NCI-H1694 (cell line): Measurements from ENCODE around the gene UBL4B.

ENCODE experiments used
- DNase-seq: peaks from one replicate; lab custom pipeline; 2025; lab: John Stamatoyannopoulos, UW

The UBL4B gene

DNA sequence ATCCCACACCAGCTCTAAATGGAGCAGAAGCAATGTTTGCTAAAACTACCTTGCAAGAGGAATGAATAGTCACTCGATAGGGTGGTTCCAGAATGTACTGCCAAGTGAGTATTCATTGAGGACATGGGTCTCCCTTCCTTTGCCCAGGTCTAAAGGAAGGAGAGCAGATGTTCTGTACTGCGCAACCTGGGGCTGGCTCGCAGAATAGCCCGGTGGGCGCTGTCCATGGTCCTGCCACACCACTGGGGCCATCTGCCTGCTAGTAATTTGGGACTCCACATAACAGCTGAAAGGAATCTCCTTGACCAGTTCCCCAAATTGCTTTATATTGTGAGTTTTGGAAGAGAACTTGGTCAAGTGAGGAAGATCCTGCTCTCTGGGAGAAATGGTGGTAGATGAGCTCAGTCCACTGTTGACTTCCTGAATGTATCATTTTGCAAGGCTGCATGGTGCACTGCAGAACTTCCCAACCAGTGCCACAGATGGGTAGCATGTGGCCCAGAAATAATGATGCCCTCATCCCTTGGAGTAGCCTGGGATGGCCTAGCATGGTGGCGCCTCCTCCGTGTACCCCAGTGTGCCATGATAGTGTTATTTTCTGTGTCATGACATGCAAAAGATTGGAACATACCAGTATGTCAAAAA is 43.8 kb downstream of the UBL4B start:
- DNase-seq: no peak

DNA sequence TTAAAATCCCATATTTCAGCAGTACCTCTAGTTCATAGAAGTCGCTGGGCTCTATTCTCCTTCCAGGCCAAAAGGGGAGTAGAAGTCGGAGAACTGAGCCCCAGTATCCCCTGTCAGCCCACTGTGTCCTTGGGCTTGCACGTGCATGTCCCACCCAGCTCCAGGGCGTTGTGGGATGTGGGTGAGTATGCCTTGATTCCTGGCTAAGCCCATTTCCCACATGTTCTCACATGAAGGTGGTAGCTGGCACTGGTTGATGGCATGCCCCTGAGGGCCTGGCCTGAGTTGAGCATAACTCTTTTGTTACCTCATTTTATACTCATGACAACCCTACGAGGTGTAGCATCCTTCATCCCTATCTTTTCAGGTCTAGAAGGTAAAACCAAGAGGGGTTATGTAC is 46.0 kb downstream of the UBL4B start:
- no peak for DNase-seq

GRCh38 chr1:110159168-110159567 is 46.9 kb downstream of the UBL4B start:
- no peak for DNase-seq

GRCh38 chr1:110160538-110161100 is 48.4 kb downstream of the UBL4B start:
- DNase-seq: no peak

GRCh38 chr1:110161165-110161564 is 48.9 kb downstream of the UBL4B start:
- DNase-seq: no peak

DNA sequence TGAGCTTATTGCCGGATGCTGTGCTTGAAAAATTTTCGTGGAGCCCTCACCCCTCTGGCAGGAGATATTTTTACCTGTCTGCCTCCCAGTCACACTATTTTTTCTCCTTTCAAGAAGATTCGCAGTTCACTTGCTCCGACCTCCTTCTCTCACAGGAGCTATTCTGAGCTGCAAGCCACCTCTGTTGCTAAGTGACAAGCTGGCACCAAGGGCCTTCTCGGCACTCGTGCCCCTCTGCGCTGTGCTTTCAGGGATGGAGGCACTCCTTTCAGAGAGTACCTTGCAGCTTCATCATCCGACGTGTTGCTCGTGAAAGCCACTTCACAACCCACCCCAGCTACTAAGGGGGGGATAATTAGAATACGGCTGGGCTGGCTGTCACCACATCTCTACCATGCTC is 49.6 kb downstream of the UBL4B start:
- DNase-seq: no peak
